HEK293 (cell line): ENCODE data around the gene BEST2.

Source experiments
- CTCF ChIA-PET: fragments of 350-600 bp; formaldehyde crosslinking; extraction: SDS; loops from one replicate; lab custom pipeline; 2021; ENCODE audit warnings: antibody characterized with exemption; lab: Yijun Ruan, JAX
- POLR2A ChIA-PET: fragments of 300-600 bp; formaldehyde crosslinking; extraction: SDS; loops from one replicate; lab custom pipeline; 2020; ENCODE audit warnings: antibody characterized with exemption, inconsistent platforms; lab: Yijun Ruan, JAX
- H3K27ac ChIP-seq: fragments of 200-500 bp; sonication (Bioruptor generic); 2 replicates; pipeline ENCODE4 v1.5.1; 2014; ENCODE audit warnings: low read depth, low read length, control low read depth, inconsistent platforms; ENCODE audit errors: extremely low read depth
- H3K36me3 ChIP-seq, 2 experiments: fragments of 200-500 bp in 1 of 2; sonication (Bioruptor generic) in 1 of 2; 1 replicate in 1 of 2; 2 replicates in 1 of 2; pipeline ENCODE4 v1.5.1; 2014 to 2017; ENCODE audit warnings: inconsistent platforms in 2 of 2, low read length in 2 of 2; ENCODE audit not compliant: control insufficient read depth in 2 of 2, insufficient read depth in 1 of 2
- H3K4me1 ChIP-seq: fragments of 200-500 bp; sonication (Bioruptor generic); 2 replicates; pipeline ENCODE4 v1.5.1; 2014; ENCODE audit warnings: mild to moderate bottlenecking, low read length, inconsistent platforms; ENCODE audit not compliant: control insufficient read depth, insufficient read depth
- H3K4me3 ChIP-seq: 2 replicates; pipeline ENCODE4 v1.5.1; 2011; ENCODE audit warnings: low read depth, mild to moderate bottlenecking, control low read depth, low read length, moderate library complexity
- H3K9me3 ChIP-seq: fragments of 200-500 bp; sonication (Bioruptor generic); 2 replicates; pipeline ENCODE4 v1.5.1; 2014; ENCODE audit warnings: low read depth, low read length, inconsistent platforms; ENCODE audit not compliant: control insufficient read depth, insufficient read depth
- BCL11B ChIP-seq: fragments of 450-650 bp; formaldehyde crosslinking; IDR thresholded peaks from 2 replicates; pipeline ENCODE4 v1.5.1; 2016; ENCODE audit warnings: low read depth, missing biosample characterization, missing genetic modification characterization
- GLI2 ChIP-seq: fragments of 450-650 bp; formaldehyde crosslinking; IDR thresholded peaks from 2 replicates; pipeline ENCODE4; 2017; ENCODE audit warnings: missing biosample characterization, missing genetic modification characterization, low read depth, borderline replicate concordance
- GLIS1 ChIP-seq: fragments of 450-650 bp; formaldehyde crosslinking; IDR thresholded peaks from 2 replicates; pipeline ENCODE4 v1.5.1; 2016; ENCODE audit warnings: missing biosample characterization, missing genetic modification characterization
- GLIS2 ChIP-seq: fragments of 450-650 bp; formaldehyde crosslinking; IDR thresholded peaks from 2 replicates; pipeline ENCODE4 v1.5.1; 2016; ENCODE audit warnings: missing biosample characterization, missing genetic modification characterization
- HOXA7 ChIP-seq: sonication (generic); formaldehyde crosslinking; IDR thresholded peaks from 2 replicates; pipeline ENCODE4 v1.8.1; 2022; ENCODE audit warnings: missing genetic modification reagents, borderline replicate concordance
- KLF1 ChIP-seq: fragments of 450-650 bp; formaldehyde crosslinking; IDR thresholded peaks from 2 replicates; pipeline ENCODE4 v1.5.1; 2016; ENCODE audit warnings: missing biosample characterization, missing genetic modification characterization
- KLF8 ChIP-seq: fragments of 450-650 bp; formaldehyde crosslinking; IDR thresholded peaks from 2 replicates; pipeline ENCODE4 v1.5.1; 2016; ENCODE audit warnings: missing biosample characterization, missing genetic modification characterization
- ZBTB20 ChIP-seq: fragments of 450-650 bp; formaldehyde crosslinking; IDR thresholded peaks from 2 replicates; pipeline ENCODE4 v1.5.1; 2016; ENCODE audit warnings: missing biosample characterization, missing genetic modification characterization
- ZNF155 ChIP-seq: fragments of 450-650 bp; formaldehyde crosslinking; IDR thresholded peaks from 2 replicates; pipeline ENCODE4 v1.5.1; 2016; ENCODE audit warnings: missing biosample characterization, missing genetic modification characterization
- ZNF341 ChIP-seq: fragments of 450-650 bp; formaldehyde crosslinking; IDR thresholded peaks from 2 replicates; pipeline ENCODE4; 2016; ENCODE audit warnings: low read depth, missing biosample characterization, missing genetic modification characterization
- ZNF404 ChIP-seq: fragments of 450-650 bp; formaldehyde crosslinking; IDR thresholded peaks from 2 replicates; pipeline ENCODE4 v1.5.1; 2017; ENCODE audit warnings: missing biosample characterization, missing genetic modification characterization
- ZNF473 ChIP-seq: fragments of 450-650 bp; formaldehyde crosslinking; IDR thresholded peaks from 2 replicates; pipeline ENCODE4 v1.5.1; 2017; ENCODE audit warnings: missing biosample characterization, missing genetic modification characterization
- ZNF571 ChIP-seq: fragments of 450-650 bp; formaldehyde crosslinking; IDR thresholded peaks from 2 replicates; pipeline ENCODE4 v1.5.0; 2017; ENCODE audit warnings: missing biosample characterization, missing genetic modification characterization
- ZNF658 ChIP-seq: fragments of 450-650 bp; formaldehyde crosslinking; IDR thresholded peaks from 2 replicates; pipeline ENCODE4; 2016; ENCODE audit warnings: missing biosample characterization, missing genetic modification characterization
- ZSCAN5A ChIP-seq: fragments of 450-650 bp; formaldehyde crosslinking; IDR thresholded peaks from 2 replicates; pipeline ENCODE4 v1.5.1; 2016; ENCODE audit warnings: missing biosample characterization, missing genetic modification characterization
- TF ChIP-seq, protein P1 (sequence below): fragments of 450-650 bp; formaldehyde crosslinking; IDR thresholded peaks from 2 replicates; pipeline ENCODE4 v1.5.1; 2017; ENCODE audit warnings: missing biosample characterization, missing genetic modification characterization
- TF ChIP-seq, protein P2 (sequence below): fragments of 450-650 bp; formaldehyde crosslinking; conservative IDR thresholded peaks from 2 replicates; pipeline ENCODE4 v1.5.1; 2016; ENCODE audit warnings: low read depth, missing biosample characterization, missing genetic modification characterization
- TF ChIP-seq, protein P3 (sequence below): fragments of 450-650 bp; formaldehyde crosslinking; IDR thresholded peaks from 2 replicates; pipeline ENCODE4 v1.5.1; 2016; ENCODE audit warnings: missing biosample characterization, missing genetic modification characterization, borderline replicate concordance

BEST2 gene

GRCh38 chr19:12787458-12787857 is 35.9 kb downstream of the BEST2 start:
- CTCF ChIA-PET: interaction anchor here (0.6 to 3.4 kb wide), 5 partner anchors 9 to 190 kb away, joined by 3 to 20 read pairs (median 4); no protein-coding TSS in a partner anchor
- H3K4me3 ChIP-seq: no peak overlapping the region
- no peaks in the 10 kb centered on the region for H3K9me3 ChIP-seq
- TF ChIP-seq ZNF658 (no peak), KLF1 (tag by site-specific recombination) (peak; percentile 26; the same call in 1 of the 2 replicates), GLIS1 (peak; percentile 76)
- TF ChIP-seq, all 188 proteins: peak for 2
- no peaks in the 10 kb centered on the region for H3K36me3 ChIP-seq
- POLR2A ChIA-PET: interaction anchor here (1.0 to 1.7 kb wide), 2 partner anchors 10 to 53 kb away, joined by 4 to 7 read pairs; partner anchors contain the start of gene TRIR
- peaks cover 19% of the 10 kb centered on the region for H3K4me1 ChIP-seq
- no peak overlapping the region for H3K27ac ChIP-seq

DNA sequence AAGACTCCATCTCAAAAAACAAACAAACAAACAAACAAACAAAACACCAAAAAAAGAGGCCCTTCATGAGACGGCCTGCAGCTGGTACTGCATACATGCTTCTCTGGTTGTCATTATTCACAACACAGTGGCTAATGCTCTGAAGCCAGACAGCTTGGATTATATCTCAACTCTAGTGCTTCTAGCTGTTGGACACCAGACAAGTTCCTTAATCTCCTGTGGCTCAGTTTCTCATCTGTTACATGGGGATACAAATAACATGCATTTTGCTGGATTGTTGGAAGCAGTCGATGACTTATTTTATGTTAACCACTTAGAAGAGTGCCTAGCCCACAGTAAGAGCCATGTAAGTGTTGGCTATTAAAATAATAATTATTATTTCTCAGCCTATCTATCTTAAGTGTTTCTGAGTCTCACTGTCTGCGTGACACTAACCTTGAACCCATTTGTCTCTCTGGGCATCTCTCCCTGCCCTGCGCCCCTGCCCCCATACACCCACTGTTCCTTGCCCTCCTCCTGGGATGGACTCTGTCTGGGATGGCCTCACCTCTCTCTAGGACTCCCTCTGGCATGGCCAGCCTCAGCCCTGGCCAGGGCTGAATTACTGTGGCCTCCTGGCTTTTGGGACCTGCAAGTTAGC is 36.6 kb downstream of the BEST2 start:
- TF ChIP-seq ZBTB20: peak; percentile 44; the same call in 1 of the 2 replicates
- TF ChIP-seq GLI2 (tag by site-specific recombination): no peak
- TF ChIP-seq ZSCAN5A (tag by site-specific recombination): no peak
- no peak for TF ChIP-seq GLIS2 (tag by site-specific recombination)
- TF ChIP-seq ZNF404 (tag by site-specific recombination): no peak
- H3K36me3 ChIP-seq: no peaks in the 10 kb centered on the region
- no peaks in the 10 kb centered on the region for H3K9me3 ChIP-seq
- ChIA-PET CTCF (interaction anchor here (1.0 to 3.4 kb wide), 6 partner anchors 8 to 28 kb away, joined by 3 to 20 read pairs (median 8); no protein-coding TSS in a partner anchor), POLR2A (interaction anchor here (0.6 to 1.7 kb wide), 6 partner anchors 9 to 1459 kb away, joined by 3 to 7 read pairs (median 4); partner anchors contain the start of genes PRDX2, THSD8 and TRIR)
- no peak overlapping the region for H3K4me3 ChIP-seq
- H3K27ac ChIP-seq: peak overlapping the region; percentile 20; the same call in 1 of the 2 replicates
- H3K4me1 ChIP-seq: peaks cover 21% of the 10 kb centered on the region

DNA sequence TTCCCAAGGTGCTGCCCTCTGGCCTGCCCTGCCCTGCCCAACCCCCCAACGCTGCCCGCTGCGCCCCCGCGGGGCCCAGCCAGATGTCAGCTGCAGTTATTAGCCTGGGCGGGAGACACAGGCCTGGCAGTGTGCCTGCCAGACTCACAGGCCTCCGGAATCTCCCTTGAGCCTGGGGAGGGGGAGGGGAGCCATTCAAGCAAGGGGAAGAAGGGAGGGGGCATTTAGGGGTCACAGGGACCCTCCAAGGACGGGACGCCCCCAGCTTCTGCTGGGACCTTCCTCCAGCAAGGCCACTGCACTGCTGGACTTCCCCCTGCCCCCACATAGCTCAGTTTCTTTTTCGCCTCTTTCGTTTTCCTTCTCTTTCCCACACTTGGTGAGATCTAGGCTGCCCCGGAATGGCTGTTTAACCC is 37.1 kb downstream of the BEST2 start:
- H3K36me3 ChIP-seq: no peaks in the 10 kb centered on the region
- CTCF ChIA-PET: interaction anchor here (0.7 to 3.4 kb wide), 5 partner anchors 11 to 37 kb away, joined by 4 to 20 read pairs (median 11); no protein-coding TSS in a partner anchor
- H3K4me3 ChIP-seq: no peak overlapping the region
- H3K27ac ChIP-seq: peak overlapping the region; percentile 20
- POLR2A ChIA-PET: interaction anchor here (0.6 to 1.2 kb wide), 5 partner anchors 8 to 1459 kb away, joined by 3 to 7 read pairs (median 4); partner anchors contain the start of genes PRDX2 and THSD8
- peaks cover 21% of the 10 kb centered on the region for H3K4me1 ChIP-seq
- no peaks in the 10 kb centered on the region for H3K9me3 ChIP-seq
- no peak for TF ChIP-seq HOXA7
- TF ChIP-seq, protein P1, sequence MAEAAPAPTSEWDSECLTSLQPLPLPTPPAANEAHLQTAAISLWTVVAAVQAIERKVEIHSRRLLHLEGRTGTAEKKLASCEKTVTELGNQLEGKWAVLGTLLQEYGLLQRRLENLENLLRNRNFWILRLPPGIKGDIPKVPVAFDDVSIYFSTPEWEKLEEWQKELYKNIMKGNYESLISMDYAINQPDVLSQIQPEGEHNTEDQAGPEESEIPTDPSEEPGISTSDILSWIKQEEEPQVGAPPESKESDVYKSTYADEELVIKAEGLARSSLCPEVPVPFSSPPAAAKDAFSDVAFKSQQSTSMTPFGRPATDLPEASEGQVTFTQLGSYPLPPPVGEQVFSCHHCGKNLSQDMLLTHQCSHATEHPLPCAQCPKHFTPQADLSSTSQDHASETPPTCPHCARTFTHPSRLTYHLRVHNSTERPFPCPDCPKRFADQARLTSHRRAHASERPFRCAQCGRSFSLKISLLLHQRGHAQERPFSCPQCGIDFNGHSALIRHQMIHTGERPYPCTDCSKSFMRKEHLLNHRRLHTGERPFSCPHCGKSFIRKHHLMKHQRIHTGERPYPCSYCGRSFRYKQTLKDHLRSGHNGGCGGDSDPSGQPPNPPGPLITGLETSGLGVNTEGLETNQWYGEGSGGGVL (tag by site-specific recombination): peak; percentile 69
- TF ChIP-seq KLF1 (tag by site-specific recombination): peak; percentile 67
- TF ChIP-seq KLF8 (tag by site-specific recombination): no peak
- no peak for TF ChIP-seq BCL11B (tag by site-specific recombination)
- TF ChIP-seq ZNF473: no peak
- TF ChIP-seq, protein P2, sequence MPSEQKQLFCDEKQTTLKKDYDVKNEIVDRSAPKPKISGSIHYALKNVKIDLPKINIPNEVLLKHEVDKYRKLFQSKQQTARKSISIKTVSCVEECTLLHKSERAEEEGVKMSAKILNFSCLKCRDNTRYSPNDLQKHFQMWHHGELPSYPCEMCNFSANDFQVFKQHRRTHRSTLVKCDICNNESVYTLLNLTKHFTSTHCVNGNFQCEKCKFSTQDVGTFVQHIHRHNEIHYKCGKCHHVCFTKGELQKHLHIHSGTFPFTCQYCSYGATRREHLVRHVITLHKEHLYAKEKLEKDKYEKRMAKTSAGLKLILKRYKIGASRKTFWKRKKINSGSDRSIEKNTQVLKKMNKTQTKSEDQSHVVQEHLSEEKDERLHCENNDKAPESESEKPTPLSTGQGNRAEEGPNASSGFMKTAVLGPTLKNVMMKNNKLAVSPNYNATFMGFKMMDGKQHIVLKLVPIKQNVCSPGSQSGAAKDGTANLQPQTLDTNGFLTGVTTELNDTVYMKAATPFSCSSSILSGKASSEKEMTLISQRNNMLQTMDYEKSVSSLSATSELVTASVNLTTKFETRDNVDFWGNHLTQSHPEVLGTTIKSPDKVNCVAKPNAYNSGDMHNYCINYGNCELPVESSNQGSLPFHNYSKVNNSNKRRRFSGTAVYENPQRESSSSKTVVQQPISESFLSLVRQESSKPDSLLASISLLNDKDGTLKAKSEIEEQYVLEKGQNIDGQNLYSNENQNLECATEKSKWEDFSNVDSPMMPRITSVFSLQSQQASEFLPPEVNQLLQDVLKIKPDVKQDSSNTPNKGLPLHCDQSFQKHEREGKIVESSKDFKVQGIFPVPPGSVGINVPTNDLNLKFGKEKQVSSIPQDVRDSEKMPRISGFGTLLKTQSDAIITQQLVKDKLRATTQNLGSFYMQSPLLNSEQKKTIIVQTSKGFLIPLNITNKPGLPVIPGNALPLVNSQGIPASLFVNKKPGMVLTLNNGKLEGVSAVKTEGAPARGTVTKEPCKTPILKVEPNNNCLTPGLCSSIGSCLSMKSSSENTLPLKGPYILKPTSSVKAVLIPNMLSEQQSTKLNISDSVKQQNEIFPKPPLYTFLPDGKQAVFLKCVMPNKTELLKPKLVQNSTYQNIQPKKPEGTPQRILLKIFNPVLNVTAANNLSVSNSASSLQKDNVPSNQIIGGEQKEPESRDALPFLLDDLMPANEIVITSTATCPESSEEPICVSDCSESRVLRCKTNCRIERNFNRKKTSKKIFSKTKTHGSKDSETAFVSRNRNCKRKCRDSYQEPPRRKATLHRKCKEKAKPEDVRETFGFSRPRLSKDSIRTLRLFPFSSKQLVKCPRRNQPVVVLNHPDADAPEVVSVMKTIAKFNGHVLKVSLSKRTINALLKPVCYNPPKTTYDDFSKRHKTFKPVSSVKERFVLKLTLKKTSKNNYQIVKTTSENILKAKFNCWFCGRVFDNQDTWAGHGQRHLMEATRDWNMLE: no peak
- TF ChIP-seq, protein P3, sequence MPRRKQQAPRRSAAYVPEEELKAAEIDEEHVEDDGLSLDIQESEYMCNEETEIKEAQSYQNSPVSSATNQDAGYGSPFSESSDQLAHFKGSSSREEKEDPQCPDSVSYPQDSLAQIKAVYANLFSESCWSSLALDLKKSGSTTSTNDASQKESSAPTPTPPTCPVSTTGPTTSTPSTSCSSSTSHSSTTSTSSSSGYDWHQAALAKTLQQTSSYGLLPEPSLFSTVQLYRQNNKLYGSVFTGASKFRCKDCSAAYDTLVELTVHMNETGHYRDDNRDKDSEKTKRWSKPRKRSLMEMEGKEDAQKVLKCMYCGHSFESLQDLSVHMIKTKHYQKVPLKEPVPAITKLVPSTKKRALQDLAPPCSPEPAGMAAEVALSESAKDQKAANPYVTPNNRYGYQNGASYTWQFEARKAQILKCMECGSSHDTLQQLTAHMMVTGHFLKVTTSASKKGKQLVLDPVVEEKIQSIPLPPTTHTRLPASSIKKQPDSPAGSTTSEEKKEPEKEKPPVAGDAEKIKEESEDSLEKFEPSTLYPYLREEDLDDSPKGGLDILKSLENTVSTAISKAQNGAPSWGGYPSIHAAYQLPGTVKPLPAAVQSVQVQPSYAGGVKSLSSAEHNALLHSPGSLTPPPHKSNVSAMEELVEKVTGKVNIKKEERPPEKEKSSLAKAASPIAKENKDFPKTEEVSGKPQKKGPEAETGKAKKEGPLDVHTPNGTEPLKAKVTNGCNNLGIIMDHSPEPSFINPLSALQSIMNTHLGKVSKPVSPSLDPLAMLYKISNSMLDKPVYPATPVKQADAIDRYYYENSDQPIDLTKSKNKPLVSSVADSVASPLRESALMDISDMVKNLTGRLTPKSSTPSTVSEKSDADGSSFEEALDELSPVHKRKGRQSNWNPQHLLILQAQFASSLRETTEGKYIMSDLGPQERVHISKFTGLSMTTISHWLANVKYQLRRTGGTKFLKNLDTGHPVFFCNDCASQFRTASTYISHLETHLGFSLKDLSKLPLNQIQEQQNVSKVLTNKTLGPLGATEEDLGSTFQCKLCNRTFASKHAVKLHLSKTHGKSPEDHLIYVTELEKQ (tag by site-specific recombination): peak; percentile 59; the same call in 1 of the 2 replicates
- TF ChIP-seq ZNF571 (tag by site-specific recombination): no peak
- no peak for TF ChIP-seq ZNF155 (tag by site-specific recombination)
- TF ChIP-seq ZNF341 (tag by site-specific recombination): no peak
